ENCODE measurements around the gene EXOC4.
"Not testable (repeated sequence)": the region's sequence is repeated elsewhere in the genome, so short reads cannot be mapped to it uniquely, and the experiment has no call there.

EXOC4 gene

DNA sequence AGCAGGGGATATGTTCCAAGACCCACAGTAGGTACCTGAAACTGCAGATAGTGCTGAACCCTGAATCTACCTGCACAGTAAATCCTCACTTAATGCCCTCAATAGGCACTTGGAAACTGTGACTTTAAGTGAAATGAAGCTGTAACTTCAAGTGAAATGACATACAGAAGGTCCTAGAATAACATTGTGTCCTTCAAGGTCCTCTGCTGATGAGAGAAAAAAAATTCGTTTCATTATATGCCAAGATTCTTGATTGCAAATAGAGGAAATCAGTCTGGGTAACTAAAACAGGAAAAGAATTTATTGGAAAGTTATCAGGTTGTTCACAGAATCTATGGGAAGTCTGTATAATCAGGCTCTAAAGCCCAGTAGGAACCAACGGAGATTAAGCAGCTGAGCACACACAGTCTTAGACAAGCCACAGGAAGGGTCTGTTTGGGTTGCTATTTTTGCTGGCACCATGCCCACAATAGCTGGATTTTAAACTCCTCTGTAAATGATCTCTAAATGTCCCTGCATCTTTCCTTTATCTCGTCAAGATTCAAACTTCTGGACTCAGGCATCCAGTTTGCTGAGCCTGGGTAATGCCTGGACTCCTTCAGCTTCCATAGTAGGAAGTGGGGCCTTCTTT lies 57.5 kb downstream of the EXOC4 start:
- H3K27ac ChIP-seq = no peak overlapping the region
- H3K4me3 ChIP-seq = no peak overlapping the region
- TF ChIP-seq, protein P1, sequence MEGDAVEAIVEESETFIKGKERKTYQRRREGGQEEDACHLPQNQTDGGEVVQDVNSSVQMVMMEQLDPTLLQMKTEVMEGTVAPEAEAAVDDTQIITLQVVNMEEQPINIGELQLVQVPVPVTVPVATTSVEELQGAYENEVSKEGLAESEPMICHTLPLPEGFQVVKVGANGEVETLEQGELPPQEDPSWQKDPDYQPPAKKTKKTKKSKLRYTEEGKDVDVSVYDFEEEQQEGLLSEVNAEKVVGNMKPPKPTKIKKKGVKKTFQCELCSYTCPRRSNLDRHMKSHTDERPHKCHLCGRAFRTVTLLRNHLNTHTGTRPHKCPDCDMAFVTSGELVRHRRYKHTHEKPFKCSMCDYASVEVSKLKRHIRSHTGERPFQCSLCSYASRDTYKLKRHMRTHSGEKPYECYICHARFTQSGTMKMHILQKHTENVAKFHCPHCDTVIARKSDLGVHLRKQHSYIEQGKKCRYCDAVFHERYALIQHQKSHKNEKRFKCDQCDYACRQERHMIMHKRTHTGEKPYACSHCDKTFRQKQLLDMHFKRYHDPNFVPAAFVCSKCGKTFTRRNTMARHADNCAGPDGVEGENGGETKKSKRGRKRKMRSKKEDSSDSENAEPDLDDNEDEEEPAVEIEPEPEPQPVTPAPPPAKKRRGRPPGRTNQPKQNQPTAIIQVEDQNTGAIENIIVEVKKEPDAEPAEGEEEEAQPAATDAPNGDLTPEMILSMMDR (IDR thresholded peaks at IDR 0.05) = no peak
- DNase-seq (ENCODE audit: low spot score) = no peak

DNA sequence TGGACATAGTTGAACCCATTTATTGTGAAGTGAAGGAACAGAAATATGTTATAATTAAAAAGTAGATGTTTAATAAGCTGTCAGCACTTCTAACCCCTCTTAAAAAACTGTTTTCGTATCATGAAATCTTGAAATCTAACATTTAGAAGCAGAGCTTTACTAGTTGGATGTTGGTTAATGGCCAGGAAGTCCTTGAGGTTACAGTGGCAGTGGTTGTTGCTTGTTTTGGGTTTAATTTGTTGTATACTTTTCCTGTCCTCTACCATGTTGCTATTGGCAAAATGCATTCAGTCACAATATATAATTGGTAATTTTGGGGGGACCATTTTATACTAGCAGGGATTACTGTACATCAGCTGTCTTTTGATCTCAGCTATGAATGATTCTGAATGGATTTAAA lies 60.7 kb downstream of the EXOC4 start:
- Histone ChIP-seq H3K27ac (no peak overlapping the region), H3K4me3 (no peak overlapping the region)
- DNase-seq (ENCODE audit: low spot score) = no peak
- TF ChIP-seq, protein P1 (IDR thresholded peaks at IDR 0.05) = no peak

GRCh38 chr7:133314084-133314483 lies 61.2 kb downstream of the EXOC4 start:
- Histone ChIP-seq H3K27ac (no peak overlapping the region), H3K4me3 (no peak overlapping the region)
- TF ChIP-seq, protein P1 (IDR thresholded peaks at IDR 0.05) = no peak
- DNase-seq (ENCODE audit: low spot score) = no peak

GRCh38 chr7:133315332-133316040 lies 62.6 kb downstream of the EXOC4 start:
- DNase-seq (ENCODE audit: low spot score) = no peak
- Histone ChIP-seq H3K4me3 (no peak overlapping the region), H3K27ac (no peak overlapping the region)
- TF ChIP-seq, protein P1 (IDR thresholded peaks at IDR 0.05) = no peak

DNA sequence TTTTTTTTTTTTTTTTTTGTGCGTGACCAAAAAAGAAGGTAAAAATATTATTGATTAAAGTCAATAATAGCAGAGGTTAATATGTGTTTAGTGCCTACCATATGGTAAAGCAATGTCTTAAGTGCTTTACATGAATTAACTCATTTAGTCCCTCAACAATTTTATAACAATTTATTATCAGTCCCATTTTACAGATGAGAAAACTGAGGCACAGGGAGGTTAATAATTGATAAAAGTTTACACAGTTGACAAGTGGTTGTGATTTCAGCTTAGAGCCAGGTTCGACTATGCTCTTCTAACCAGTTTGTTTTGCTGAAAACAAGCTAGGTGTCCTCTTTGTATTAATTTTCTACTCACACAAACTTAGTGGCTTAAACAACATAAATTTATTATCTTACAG lies 67.0 kb downstream of the EXOC4 start:
- TF ChIP-seq, protein P1 (IDR thresholded peaks at IDR 0.05) = no peak
- no peak for DNase-seq (ENCODE audit: low spot score)
- no peak overlapping the region for H3K27ac ChIP-seq
- H3K4me3 ChIP-seq = no peak overlapping the region

GRCh38 chr7:133320891-133321290 lies 68.0 kb downstream of the EXOC4 start:
- no peak for DNase-seq (ENCODE audit: low spot score)
- Histone ChIP-seq H3K27ac (no peak overlapping the region), H3K4me3 (no peak overlapping the region)
- TF ChIP-seq, protein P1 (IDR thresholded peaks at IDR 0.05) = no peak

GRCh38 chr7:133321366-133321765 lies 68.5 kb downstream of the EXOC4 start:
- H3K27ac ChIP-seq = not testable (repeated sequence)

DNA sequence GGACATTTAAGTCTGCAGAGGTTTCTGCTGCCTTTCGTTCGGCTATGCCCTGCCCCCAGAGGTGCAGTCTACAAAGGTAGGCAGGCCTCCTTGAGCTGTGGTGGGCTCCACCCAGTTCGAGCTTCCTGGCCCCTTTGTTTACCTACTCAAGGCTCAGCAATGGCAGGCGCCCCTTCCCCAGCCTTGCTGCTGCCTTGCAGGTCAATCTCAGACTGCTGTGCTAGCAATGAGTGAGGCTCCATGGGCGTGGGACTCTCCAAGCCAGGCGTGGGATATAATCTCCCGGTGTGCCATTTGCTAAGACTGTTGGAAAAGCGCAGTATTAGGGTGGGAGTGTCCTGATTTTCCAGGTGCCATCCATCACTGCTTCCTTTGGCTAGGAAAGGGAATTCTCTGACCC lies 73.9 kb downstream of the EXOC4 start:
- DNase-seq (ENCODE audit: low spot score); H3K27ac ChIP-seq; H3K4me3 ChIP-seq: not testable (repeated sequence)

More at GRCh38 chr7:133321366-133321765, 68.5 kb downstream of the EXOC4 start:
- not testable (repeated sequence) for H3K4me3 ChIP-seq; DNase-seq (ENCODE audit: low spot score)

DNA sequence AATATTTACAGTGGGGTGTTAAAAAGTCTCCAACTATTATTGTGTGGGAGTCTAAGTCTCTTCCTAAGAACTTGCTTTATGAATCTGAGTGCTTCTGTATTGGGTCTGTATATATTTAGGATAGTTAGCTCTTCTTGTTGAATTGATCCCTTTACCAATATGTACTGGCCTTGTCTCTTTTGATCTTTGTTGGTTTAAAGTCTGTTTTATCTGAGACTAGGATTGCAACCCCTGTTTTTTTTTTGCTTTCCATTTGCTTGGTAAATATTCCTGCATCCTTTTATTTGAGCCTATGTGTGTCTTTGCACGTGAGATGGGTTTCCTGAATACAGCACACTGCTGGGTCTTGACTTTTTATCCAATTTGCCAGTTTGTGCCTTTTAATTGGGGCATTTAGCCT lies 75.1 kb downstream of the EXOC4 start:
- DNase-seq (ENCODE audit: low spot score); H3K27ac ChIP-seq; H3K4me3 ChIP-seq: not testable (repeated sequence)

Data from coronary artery (tissue), 2 donors.